Ishikawa (cell line): Measurements from ENCODE around the gene HNRNPA1.

Source experiments
- CEBPB ChIP-seq: IDR thresholded peaks from 2 replicates; pipeline ENCODE4 v1.6.1; 2012
- CREB1 ChIP-seq: IDR thresholded peaks from 2 replicates; pipeline ENCODE4 v1.6.1; 2012; ENCODE audit warnings: low read depth
- EGR1 ChIP-seq: IDR thresholded peaks from 2 replicates; pipeline ENCODE4 v1.6.1; 2012
- EP300 ChIP-seq: IDR thresholded peaks from 2 replicates; pipeline ENCODE4 v1.6.1; 2012; ENCODE audit warnings: borderline replicate concordance
- FOXM1 ChIP-seq: IDR thresholded peaks from 2 replicates; pipeline ENCODE4 v1.6.1; 2012; ENCODE audit warnings: low read depth, borderline replicate concordance
- NFIC ChIP-seq: IDR thresholded peaks from 2 replicates; pipeline ENCODE4 v1.6.1; 2012
- RAD21 ChIP-seq: IDR thresholded peaks from 2 replicates; pipeline ENCODE4 v1.6.1; 2012; ENCODE audit warnings: low read depth
- TAF1 ChIP-seq: IDR thresholded peaks from 2 replicates; pipeline ENCODE4 v1.6.1; 2012; ENCODE audit warnings: low read depth, mild to moderate bottlenecking
- TCF12 ChIP-seq: IDR thresholded peaks from 2 replicates; pipeline ENCODE4 v1.6.1; 2012; ENCODE audit warnings: low read depth
- TEAD4 ChIP-seq: IDR thresholded peaks from 2 replicates; pipeline ENCODE4 v1.6.1; 2012
- USF1 ChIP-seq: IDR thresholded peaks from 2 replicates; pipeline ENCODE4 v1.6.1; 2012
- YY1 ChIP-seq: IDR thresholded peaks from 2 replicates; pipeline ENCODE4 v1.6.1; 2012; ENCODE audit warnings: low read depth
- ZBTB7A ChIP-seq: IDR thresholded peaks from 2 replicates; pipeline ENCODE4 v1.6.1; 2012; ENCODE audit warnings: low read depth
- TF ChIP-seq, protein P1 (sequence below): IDR thresholded peaks from 2 replicates; pipeline ENCODE4 v1.6.1; 2012
- TF ChIP-seq, protein P2 (sequence below): IDR thresholded peaks from 2 replicates; pipeline ENCODE4 v1.6.1; 2012; ENCODE audit warnings: low read depth, mild to moderate bottlenecking

The HNRNPA1 gene

DNA sequence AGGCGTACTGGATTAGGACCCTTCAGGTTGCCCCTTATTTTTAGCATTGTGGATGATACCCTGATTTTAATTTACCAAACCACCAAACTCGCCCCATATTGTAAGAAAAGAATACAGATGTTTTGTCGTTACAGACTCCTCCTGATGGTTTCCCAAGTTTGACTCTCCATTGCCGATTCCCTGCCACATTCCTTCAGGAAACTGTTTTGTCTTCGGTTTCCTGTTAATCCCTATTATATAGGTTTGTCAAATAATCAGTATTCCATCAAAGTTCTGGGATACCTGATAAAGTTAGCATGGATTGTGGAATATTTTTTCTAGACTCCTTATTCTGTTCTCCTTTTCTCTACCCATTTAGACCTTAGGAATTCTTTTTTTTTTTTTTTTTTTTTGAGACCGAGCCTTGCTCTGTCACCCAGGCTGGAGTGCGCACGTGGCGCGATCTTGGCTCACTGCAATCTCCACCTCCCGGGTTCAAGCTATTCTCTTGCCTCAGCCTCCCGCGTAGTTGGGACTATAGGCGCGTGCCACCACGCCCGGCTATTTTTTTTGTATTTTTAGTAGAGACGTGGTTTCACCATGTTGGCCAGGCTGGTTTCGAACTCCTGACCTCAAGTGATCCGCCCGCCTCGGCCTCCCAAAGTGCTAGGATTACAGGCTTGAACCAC lies 45.0 kb downstream of the HNRNPA1 start:
- TF ChIP-seq, protein P1, sequence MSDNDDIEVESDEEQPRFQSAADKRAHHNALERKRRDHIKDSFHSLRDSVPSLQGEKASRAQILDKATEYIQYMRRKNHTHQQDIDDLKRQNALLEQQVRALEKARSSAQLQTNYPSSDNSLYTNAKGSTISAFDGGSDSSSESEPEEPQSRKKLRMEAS = peak; percentile 32; the same call in 1 of the 2 replicates
- TF ChIP-seq USF1 = peak; percentile 32; the same call in 1 of the 2 replicates

DNA sequence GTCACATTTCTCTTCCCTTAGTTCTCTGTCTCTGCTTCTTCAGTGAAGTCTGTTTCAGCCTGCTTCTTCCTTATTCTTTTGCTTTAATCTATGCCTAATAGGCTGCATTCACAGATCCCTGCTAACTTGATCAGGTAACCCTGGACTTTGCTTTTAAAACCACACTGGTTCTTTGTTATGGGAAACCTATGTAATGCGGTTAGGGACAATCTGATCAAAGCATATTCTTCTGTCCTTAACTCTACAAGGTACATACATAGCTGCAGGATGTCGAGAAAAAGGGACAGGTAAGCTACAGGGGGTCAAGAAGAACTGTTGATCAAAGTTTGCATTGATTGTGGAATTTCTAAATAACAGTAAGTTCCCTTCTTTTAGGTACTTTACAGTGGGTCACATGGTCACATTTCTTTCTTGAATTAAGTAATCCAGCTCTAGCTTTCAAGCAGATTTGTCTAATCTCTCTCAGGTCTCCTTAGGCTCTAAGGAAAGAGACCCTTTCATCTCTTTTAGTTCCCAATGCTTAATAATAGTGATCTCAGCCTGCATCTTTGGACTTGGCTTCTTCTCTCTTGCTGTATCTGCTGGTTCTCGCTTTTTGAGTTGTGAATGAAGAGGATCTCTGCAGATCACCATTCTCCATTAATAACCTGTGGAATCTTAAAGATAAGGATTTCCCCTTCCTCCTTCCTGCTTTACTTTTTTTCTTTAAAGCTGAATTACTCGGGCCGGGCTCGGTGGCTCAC lies 48.2 kb downstream of the HNRNPA1 start:
- no peak for TF ChIP-seq YY1
- no peak for TF ChIP-seq CEBPB
- TF ChIP-seq EP300 = no peak
- TF ChIP-seq, protein P1 = no peak
- TF ChIP-seq RAD21 = no peak
- TF ChIP-seq NFIC = no peak

- TF ChIP-seq USF1 = no peak
- no peak for TF ChIP-seq EGR1
- TF ChIP-seq TAF1 = no peak
- no peak for TF ChIP-seq TEAD4
- TF ChIP-seq TCF12 = no peak
- no peak for TF ChIP-seq RAD21
Observed at GRCh38 chr12:54329759-54330158, 49.2 kb downstream of the HNRNPA1 start.

DNA sequence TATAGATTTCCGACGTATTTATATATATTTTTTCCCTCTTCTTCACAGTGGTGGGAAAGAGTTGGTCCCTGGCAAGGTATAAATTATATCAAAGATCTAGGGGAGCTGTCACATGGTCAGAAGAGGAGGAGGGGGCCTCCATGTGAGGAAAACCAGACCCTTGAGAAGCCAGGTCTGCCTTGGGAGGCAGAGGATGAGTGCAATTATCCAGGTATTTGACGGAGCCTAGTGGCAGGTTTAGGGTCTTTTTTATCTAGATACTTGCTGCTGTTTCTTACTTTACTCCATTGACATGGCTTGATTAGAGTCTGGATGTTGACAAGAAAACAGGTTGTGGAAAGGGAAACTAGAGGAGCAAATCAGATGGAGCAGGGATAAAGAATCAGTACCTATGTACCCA lies 49.9 kb downstream of the HNRNPA1 start:
- TF ChIP-seq USF1 = no peak
- TF ChIP-seq ZBTB7A = no peak
- TF ChIP-seq FOXM1 = no peak
- TF ChIP-seq TEAD4 = no peak
- TF ChIP-seq EP300 = no peak
- TF ChIP-seq NFIC = no peak
- TF ChIP-seq TCF12 = no peak
- no peak for TF ChIP-seq CREB1
- TF ChIP-seq EGR1 = no peak

DNA sequence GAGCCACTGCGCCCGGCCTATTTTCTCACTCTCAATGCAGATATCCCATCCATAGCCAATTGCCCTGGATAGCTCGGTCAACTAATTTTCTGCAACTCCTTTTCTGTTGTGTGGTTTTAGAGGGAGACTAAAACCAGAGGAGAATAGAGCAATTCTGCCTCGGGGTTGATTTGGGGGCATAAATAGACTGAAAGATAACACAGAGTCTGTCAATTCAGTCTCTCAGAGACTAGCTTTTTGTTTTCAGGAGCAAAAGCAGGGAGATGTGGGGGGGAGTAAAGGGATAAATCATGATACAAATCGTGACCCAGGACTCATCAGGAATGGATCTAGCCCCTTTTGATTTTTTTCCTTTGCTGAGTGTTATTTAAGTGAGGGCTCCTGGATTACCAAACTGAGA lies 50.9 kb downstream of the HNRNPA1 start:
- TF ChIP-seq TCF12 (no peak), FOXM1 (no peak), ZBTB7A (no peak), CREB1 (no peak), NFIC (no peak)
- TF ChIP-seq, protein P2, sequence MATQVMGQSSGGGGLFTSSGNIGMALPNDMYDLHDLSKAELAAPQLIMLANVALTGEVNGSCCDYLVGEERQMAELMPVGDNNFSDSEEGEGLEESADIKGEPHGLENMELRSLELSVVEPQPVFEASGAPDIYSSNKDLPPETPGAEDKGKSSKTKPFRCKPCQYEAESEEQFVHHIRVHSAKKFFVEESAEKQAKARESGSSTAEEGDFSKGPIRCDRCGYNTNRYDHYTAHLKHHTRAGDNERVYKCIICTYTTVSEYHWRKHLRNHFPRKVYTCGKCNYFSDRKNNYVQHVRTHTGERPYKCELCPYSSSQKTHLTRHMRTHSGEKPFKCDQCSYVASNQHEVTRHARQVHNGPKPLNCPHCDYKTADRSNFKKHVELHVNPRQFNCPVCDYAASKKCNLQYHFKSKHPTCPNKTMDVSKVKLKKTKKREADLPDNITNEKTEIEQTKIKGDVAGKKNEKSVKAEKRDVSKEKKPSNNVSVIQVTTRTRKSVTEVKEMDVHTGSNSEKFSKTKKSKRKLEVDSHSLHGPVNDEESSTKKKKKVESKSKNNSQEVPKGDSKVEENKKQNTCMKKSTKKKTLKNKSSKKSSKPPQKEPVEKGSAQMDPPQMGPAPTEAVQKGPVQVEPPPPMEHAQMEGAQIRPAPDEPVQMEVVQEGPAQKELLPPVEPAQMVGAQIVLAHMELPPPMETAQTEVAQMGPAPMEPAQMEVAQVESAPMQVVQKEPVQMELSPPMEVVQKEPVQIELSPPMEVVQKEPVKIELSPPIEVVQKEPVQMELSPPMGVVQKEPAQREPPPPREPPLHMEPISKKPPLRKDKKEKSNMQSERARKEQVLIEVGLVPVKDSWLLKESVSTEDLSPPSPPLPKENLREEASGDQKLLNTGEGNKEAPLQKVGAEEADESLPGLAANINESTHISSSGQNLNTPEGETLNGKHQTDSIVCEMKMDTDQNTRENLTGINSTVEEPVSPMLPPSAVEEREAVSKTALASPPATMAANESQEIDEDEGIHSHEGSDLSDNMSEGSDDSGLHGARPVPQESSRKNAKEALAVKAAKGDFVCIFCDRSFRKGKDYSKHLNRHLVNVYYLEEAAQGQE = no peak

DNA sequence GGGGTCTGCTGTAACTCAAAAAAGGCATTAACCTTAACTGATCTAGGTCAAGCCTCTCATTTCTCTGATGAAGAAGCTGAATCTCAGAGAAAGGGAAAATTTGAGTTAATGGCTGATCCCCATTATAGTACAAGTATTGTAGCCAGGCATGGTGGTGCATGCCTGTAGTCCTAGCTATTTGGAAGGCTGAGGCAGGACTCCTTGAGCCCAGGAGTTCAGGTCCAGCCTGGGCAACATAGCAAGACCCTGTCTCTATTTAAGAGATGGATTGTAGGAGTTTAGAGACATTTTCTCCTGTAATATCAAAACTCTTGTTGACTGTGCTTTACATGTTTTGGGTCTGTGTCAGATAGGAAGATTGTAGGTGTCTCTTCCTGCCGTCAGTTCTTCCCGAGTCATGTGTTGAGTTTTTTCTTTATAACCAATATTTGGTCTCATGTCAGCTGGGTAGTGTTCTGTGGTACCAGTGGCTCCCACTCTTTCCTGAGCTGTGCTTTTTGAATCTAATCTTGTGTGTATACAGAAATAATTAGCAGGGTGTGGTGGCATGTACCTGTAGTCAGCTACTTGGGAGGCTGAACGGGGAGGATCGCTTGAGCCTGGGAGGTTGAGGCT lies 53.0 kb downstream of the HNRNPA1 start:
- TF ChIP-seq TCF12 (no peak), TAF1 (no peak), TEAD4 (no peak), ZBTB7A (no peak), EP300 (no peak), FOXM1 (no peak), USF1 (no peak), RAD21 (no peak), YY1 (no peak), EGR1 (no peak), CREB1 (no peak), NFIC (no peak), CEBPB (no peak)
- TF ChIP-seq, protein P2 = no peak
- TF ChIP-seq, protein P1 = no peak
